ENCODE data around the gene PEX5.

The PEX5 gene

GRCh38 chr12:7150841-7151240 is 38.6 kb upstream of the PEX5 start:
- Histone ChIP-seq H3K27ac (ENCODE audit: low read depth, low read length) (no peak overlapping the region), H3K4me3 (ENCODE audit: low read depth, low read length) (no peak overlapping the region), H3K9ac (ENCODE audit: low read length) (no peak overlapping the region), H3K9me3 (ENCODE audit: control insufficient read depth, insufficient read depth, low read depth, low read length) (no peaks in the 10 kb centered on the region), H3K4me1 (ENCODE audit: control insufficient read depth, insufficient read depth, low read length) (no peaks in the 10 kb centered on the region; the same call in 1 of the 2 replicates), H3K36me3 (ENCODE audit: control insufficient read depth, insufficient read depth, low read length) (peaks cover 37% of the 10 kb centered on the region), H3K27me3 (ENCODE audit: control insufficient read depth, insufficient read depth, low read length) (no peaks in the 10 kb centered on the region)

GRCh38 chr12:7151532-7151931 is 38.0 kb upstream of the PEX5 start:
- Histone ChIP-seq H3K27me3 (ENCODE audit: control insufficient read depth, insufficient read depth, low read length) (no peaks in the 10 kb centered on the region), H3K9ac (ENCODE audit: low read length) (no peak overlapping the region), H3K9me3 (ENCODE audit: control insufficient read depth, insufficient read depth, low read depth, low read length) (no peaks in the 10 kb centered on the region), H3K36me3 (ENCODE audit: control insufficient read depth, insufficient read depth, low read length) (peaks cover 35% of the 10 kb centered on the region), H3K4me3 (ENCODE audit: low read depth, low read length) (no peak overlapping the region), H3K4me1 (ENCODE audit: control insufficient read depth, insufficient read depth, low read length) (no peaks in the 10 kb centered on the region; the same call in 1 of the 2 replicates), H3K27ac (ENCODE audit: low read depth, low read length) (no peak overlapping the region)

- Histone ChIP-seq H3K9me3 (ENCODE audit: control insufficient read depth, insufficient read depth, low read depth, low read length) (no peaks in the 10 kb centered on the region), H3K36me3 (ENCODE audit: control insufficient read depth, insufficient read depth, low read length) (peaks cover 35% of the 10 kb centered on the region), H3K4me3 (ENCODE audit: low read depth, low read length) (no peak overlapping the region), H3K27me3 (ENCODE audit: control insufficient read depth, insufficient read depth, low read length) (no peaks in the 10 kb centered on the region), H3K4me1 (ENCODE audit: control insufficient read depth, insufficient read depth, low read length) (no peaks in the 10 kb centered on the region; the same call in 1 of the 2 replicates), H3K9ac (ENCODE audit: low read length) (no peak overlapping the region), H3K27ac (ENCODE audit: low read depth, low read length) (no peak overlapping the region)
Observed at GRCh38 chr12:7152818-7153217, 36.7 kb upstream of the PEX5 start.

- Histone ChIP-seq H3K36me3 (ENCODE audit: control insufficient read depth, insufficient read depth, low read length) (peaks cover 30% of the 10 kb centered on the region), H3K4me1 (ENCODE audit: control insufficient read depth, insufficient read depth, low read length) (no peaks in the 10 kb centered on the region; the same call in 1 of the 2 replicates), H3K9me3 (ENCODE audit: control insufficient read depth, insufficient read depth, low read depth, low read length) (no peaks in the 10 kb centered on the region), H3K27me3 (ENCODE audit: control insufficient read depth, insufficient read depth, low read length) (no peaks in the 10 kb centered on the region), H3K4me3 (ENCODE audit: low read depth, low read length) (no peak overlapping the region), H3K27ac (ENCODE audit: low read depth, low read length) (no peak overlapping the region), H3K9ac (ENCODE audit: low read length) (no peak overlapping the region)
Observed at GRCh38 chr12:7154042-7154441, 35.4 kb upstream of the PEX5 start.

- H3K4me1 ChIP-seq (ENCODE audit: control insufficient read depth, insufficient read depth, low read length): no peaks in the 10 kb centered on the region; the same call in 1 of the 2 replicates
- H3K27ac ChIP-seq (ENCODE audit: low read depth, low read length): no peak overlapping the region
- no peak overlapping the region for H3K9ac ChIP-seq (ENCODE audit: low read length)
- no peaks in the 10 kb centered on the region for H3K9me3 ChIP-seq (ENCODE audit: control insufficient read depth, insufficient read depth, low read depth, low read length)
- no peak overlapping the region for H3K4me3 ChIP-seq (ENCODE audit: low read depth, low read length)
- peaks cover 21% of the 10 kb centered on the region for H3K36me3 ChIP-seq (ENCODE audit: control insufficient read depth, insufficient read depth, low read length)
- H3K27me3 ChIP-seq (ENCODE audit: control insufficient read depth, insufficient read depth, low read length): no peaks in the 10 kb centered on the region
Observed at GRCh38 chr12:7154901-7155470, 34.5 kb upstream of the PEX5 start.

- Histone ChIP-seq H3K27me3 (ENCODE audit: control insufficient read depth, insufficient read depth, low read length) (no peaks in the 10 kb centered on the region), H3K27ac (ENCODE audit: low read depth, low read length) (no peak overlapping the region), H3K9me3 (ENCODE audit: control insufficient read depth, insufficient read depth, low read depth, low read length) (no peaks in the 10 kb centered on the region), H3K9ac (ENCODE audit: low read length) (no peak overlapping the region), H3K36me3 (ENCODE audit: control insufficient read depth, insufficient read depth, low read length) (peaks cover 15% of the 10 kb centered on the region), H3K4me3 (ENCODE audit: low read depth, low read length) (no peak overlapping the region), H3K4me1 (ENCODE audit: control insufficient read depth, insufficient read depth, low read length) (no peaks in the 10 kb centered on the region; the same call in 1 of the 2 replicates)
Observed at GRCh38 chr12:7155471-7156034, 33.9 kb upstream of the PEX5 start.

- Histone ChIP-seq H3K9me3 (ENCODE audit: control insufficient read depth, insufficient read depth, low read depth, low read length) (no peaks in the 10 kb centered on the region), H3K27ac (ENCODE audit: low read depth, low read length) (no peak overlapping the region), H3K36me3 (ENCODE audit: control insufficient read depth, insufficient read depth, low read length) (0 out of 2 replicates have a peak, but pooled peaks cover 6% of the 10 kb centered on the region), H3K4me3 (ENCODE audit: low read depth, low read length) (no peak overlapping the region), H3K9ac (ENCODE audit: low read length) (no peak overlapping the region), H3K27me3 (ENCODE audit: control insufficient read depth, insufficient read depth, low read length) (no peaks in the 10 kb centered on the region), H3K4me1 (ENCODE audit: control insufficient read depth, insufficient read depth, low read length) (no peaks in the 10 kb centered on the region; the same call in 1 of the 2 replicates)
Observed at GRCh38 chr12:7156259-7157197, 33.0 kb upstream of the PEX5 start.

- Histone ChIP-seq H3K27ac (ENCODE audit: low read depth, low read length) (no peak overlapping the region), H3K4me3 (ENCODE audit: low read depth, low read length) (no peak overlapping the region), H3K9me3 (ENCODE audit: control insufficient read depth, insufficient read depth, low read depth, low read length) (no peaks in the 10 kb centered on the region), H3K9ac (ENCODE audit: low read length) (no peak overlapping the region), H3K4me1 (ENCODE audit: control insufficient read depth, insufficient read depth, low read length) (no peaks in the 10 kb centered on the region; the same call in 1 of the 2 replicates), H3K36me3 (ENCODE audit: control insufficient read depth, insufficient read depth, low read length) (0 out of 2 replicates have a peak, but pooled peaks cover 6% of the 10 kb centered on the region), H3K27me3 (ENCODE audit: control insufficient read depth, insufficient read depth, low read length) (peaks cover 3% of the 10 kb centered on the region; the same call in 1 of the 2 replicates)
Observed at GRCh38 chr12:7157391-7157790, 32.1 kb upstream of the PEX5 start.

- Histone ChIP-seq H3K4me3 (ENCODE audit: low read depth, low read length) (no peak overlapping the region), H3K36me3 (ENCODE audit: control insufficient read depth, insufficient read depth, low read length) (0 out of 2 replicates have a peak, but pooled peaks cover 5% of the 10 kb centered on the region), H3K27me3 (ENCODE audit: control insufficient read depth, insufficient read depth, low read length) (peaks cover 14% of the 10 kb centered on the region), H3K9me3 (ENCODE audit: control insufficient read depth, insufficient read depth, low read depth, low read length) (0 out of 2 replicates have a peak, but pooled peaks cover 7% of the 10 kb centered on the region), H3K9ac (ENCODE audit: low read length) (no peak overlapping the region), H3K4me1 (ENCODE audit: control insufficient read depth, insufficient read depth, low read length) (no peaks in the 10 kb centered on the region; the same call in 1 of the 2 replicates), H3K27ac (ENCODE audit: low read depth, low read length) (no peak overlapping the region)
Observed at GRCh38 chr12:7158781-7159609, 30.5 kb upstream of the PEX5 start.

- no peaks in the 10 kb centered on the region for H3K36me3 ChIP-seq (ENCODE audit: control insufficient read depth, insufficient read depth, low read length)
- H3K4me1 ChIP-seq (ENCODE audit: control insufficient read depth, insufficient read depth, low read length): no peaks in the 10 kb centered on the region; the same call in 1 of the 2 replicates
- no peak overlapping the region for H3K4me3 ChIP-seq (ENCODE audit: low read depth, low read length)
- peaks cover 14% of the 10 kb centered on the region for H3K27me3 ChIP-seq (ENCODE audit: control insufficient read depth, insufficient read depth, low read length)
- no peak overlapping the region for H3K9ac ChIP-seq (ENCODE audit: low read length)
- H3K9me3 ChIP-seq (ENCODE audit: control insufficient read depth, insufficient read depth, low read depth, low read length): peaks cover 11% of the 10 kb centered on the region; the same call in 1 of the 2 replicates
- H3K27ac ChIP-seq (ENCODE audit: low read depth, low read length): no peak overlapping the region
Observed at GRCh38 chr12:7160183-7160582, 29.3 kb upstream of the PEX5 start.
